HG03354 (cell line): ENCODE results near the gene SH3BGRL2.
A peak's percentile ranks its signal among the peaks of the same experiment; 100 is the strongest.

Source experiments
- ATAC-seq: cut with Tn5 transposase; IDR thresholded peaks from one replicate; pipeline ENCODE4 v1.9.1; 2021; ENCODE audit warnings: mild to moderate bottlenecking; ENCODE audit not compliant: unreplicated experiment, poor library complexity, severe bottlenecking

SH3BGRL2 gene

GRCh38 chr6:79687759-79688158, 56.6 kb downstream of the SH3BGRL2 start:
- no peak for ATAC-seq

- no peak for ATAC-seq
Measured at GRCh38 chr6:79694156-79694555, 63.0 kb downstream of the SH3BGRL2 start.

GRCh38 chr6:79694623-79695343, 63.7 kb downstream of the SH3BGRL2 start:
- ATAC-seq: no peak

- no peak for ATAC-seq
Measured at GRCh38 chr6:79697430-79697829, 66.3 kb downstream of the SH3BGRL2 start.

DNA sequence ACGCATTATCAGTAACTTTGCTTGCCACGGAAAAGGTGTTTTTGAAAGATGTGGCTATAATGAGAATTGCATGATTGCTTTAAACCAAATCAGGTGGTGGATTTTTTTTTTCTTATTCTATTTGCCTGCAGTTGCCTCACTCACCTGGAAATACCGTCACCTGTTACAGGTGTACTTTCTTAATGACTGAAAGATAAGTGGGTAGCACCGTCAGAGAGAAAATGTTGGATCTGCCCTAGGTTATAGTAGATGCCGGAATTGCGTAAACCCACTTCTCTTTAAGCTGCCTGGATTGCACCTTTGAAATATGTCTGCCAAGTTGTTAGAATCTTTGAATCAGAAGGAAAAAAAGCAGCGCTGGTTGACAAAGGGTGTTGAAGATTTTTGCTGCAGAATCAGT, 68.5 kb downstream of the SH3BGRL2 start:
- ATAC-seq: no peak

DNA sequence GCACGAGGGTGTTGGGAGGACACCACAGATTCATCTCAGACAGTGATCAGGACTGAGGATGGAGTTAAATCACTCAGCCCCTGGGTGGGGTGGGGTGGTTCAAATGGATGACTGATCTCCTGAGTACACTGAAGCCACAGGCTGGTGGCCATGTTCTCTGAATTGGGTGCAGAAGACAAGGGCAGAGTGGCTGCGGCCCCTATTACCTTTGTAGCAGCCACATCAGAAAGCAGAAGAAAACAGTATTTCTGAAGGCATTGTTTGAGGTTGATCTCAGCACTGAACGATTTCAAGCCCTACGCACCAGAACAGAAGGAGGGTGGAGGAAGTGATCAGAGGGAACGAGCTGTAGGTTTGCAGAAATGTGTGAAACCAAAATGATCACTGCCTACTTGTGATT, 71.6 kb downstream of the SH3BGRL2 start:
- ATAC-seq: no peak

- ATAC-seq: no peak
Measured at GRCh38 chr6:79704200-79704599, 73.1 kb downstream of the SH3BGRL2 start.

GRCh38 chr6:79705456-79705995, 74.4 kb downstream of the SH3BGRL2 start:
- no peak for ATAC-seq

GRCh38 chr6:79706527-79706926, 75.4 kb downstream of the SH3BGRL2 start:
- ATAC-seq: no peak

GRCh38 chr6:79707621-79708020, 76.5 kb downstream of the SH3BGRL2 start:
- ATAC-seq: no peak

GRCh38 chr6:79708095-79708791, 77.1 kb downstream of the SH3BGRL2 start:
- no peak for ATAC-seq

DNA sequence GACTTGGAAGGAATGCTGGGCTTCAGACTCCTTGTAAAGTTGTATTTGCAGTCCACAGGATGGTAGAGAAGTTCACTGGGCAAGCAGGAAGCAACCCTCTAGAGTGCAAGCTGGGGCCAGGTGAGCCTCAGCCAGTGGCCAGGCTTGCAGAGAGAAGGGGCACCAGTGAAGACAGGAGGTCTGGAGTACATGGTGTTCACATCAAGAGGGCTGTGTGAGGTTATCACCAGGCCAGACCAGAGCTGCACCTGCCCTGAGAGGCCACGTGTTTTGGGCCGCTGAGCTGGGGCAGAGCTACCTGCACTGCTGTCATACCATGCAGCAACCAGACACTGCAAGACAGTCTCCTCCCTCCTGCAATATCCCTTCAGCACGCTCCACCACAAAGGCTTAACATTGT, 79.0 kb downstream of the SH3BGRL2 start:
- no peak for ATAC-seq

GRCh38 chr6:79711167-79711566, 80.0 kb downstream of the SH3BGRL2 start:
- no peak for ATAC-seq

GRCh38 chr6:79712144-79712543, 81.0 kb downstream of the SH3BGRL2 start:
- ATAC-seq: no peak

DNA sequence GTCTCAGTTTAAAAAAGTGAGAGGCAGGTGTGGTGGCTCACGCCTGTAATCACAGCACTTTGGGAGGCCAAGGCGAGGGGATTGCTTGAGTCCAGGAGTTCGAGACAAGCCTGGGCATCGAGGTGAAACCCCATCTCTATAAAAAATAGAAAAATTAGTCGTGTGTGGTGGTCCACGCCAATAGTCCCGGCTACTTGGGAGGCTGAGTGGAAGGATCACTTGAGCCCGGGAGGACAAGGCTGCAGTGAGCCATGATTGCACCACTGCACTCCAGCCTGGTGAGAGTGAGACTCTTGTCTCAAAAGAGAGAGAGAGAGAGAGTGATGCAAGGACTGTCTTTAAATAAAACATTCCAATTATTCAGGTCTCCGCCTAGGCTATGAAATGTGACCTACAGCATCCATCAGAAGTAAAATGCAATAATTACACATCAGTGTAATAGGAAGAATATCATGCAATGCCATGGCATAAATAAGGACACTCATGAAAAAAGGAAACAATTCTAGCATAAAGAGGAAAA, 81.5 kb downstream of the SH3BGRL2 start:
- no peak for ATAC-seq

DNA sequence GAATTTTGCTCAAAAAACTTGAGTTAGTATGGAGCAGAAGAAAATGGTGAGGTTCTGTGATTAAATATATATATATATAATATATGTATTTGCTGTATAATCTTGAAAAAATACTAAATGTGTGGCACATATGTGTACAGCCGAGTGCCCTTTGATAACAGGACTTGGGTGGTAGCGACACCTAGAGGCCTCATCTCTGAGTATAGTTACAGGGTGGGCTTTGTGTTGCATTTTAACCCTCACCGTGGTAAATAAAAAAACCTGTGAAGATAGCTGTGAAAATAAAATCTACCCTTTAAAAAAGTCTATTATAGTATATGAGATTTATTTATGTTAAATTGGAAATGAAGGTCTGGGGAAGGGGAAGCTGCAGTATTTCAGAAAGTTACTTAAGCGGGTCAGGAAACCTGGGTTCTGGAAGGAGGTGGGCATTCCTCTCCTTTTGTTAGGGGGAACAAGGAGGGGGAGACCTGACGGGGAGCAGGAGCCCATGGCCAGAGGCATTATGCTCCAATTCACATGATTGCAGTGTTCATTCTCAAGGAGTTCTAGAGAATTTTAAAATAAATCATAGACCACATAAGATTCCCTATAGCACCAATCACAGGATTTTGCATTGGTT, 82.7 kb downstream of the SH3BGRL2 start:
- peak; percentile 68 for ATAC-seq

- no peak for ATAC-seq
Measured at GRCh38 chr6:79717989-79718388, 86.9 kb downstream of the SH3BGRL2 start.

DNA sequence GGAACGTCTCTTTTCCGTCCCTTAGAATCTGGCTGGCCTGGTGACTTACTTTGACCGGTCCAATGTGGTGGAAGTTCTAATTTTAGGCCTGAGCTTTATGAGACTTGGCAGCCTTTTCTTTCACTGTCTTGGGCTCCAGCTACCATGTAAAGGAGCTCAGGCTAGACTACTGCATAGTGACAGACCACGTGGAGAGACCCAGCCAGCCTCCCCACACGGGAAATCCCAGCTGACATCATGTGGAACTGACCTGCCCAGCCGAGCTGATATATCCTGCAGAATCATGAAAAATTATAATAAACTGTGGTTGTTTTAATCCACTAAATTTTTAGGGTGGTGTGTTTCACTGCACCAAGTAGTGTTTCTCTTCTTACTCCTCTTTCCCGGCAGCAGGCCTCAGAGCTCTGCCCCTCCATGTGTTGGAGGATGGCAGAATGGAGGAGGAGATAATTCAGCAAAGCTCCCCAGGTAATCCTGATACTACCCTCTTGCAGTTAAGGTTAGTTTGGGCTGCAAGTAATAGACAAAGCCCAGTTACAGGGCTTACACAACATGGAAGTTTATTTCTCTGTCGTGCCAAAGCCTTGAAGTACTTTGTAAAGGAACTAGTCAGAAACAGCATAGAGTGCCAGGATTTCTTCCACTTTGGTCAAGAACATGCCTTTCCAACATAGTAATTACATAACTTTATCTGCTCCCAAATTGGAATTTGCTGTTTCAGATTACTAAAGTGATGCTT, 87.5 kb downstream of the SH3BGRL2 start:
- ATAC-seq: peak; percentile 32

- peak; percentile 45 for ATAC-seq
Measured at GRCh38 chr6:79719248-79719960, 88.3 kb downstream of the SH3BGRL2 start.
